NCI-H1417 treated with DMSO at 0.1 percent for 48 hours (cell line): ENCODE measurements around the gene SLC22A31.
"Not testable (repeated sequence)": the region's sequence is repeated elsewhere in the genome, so short reads cannot be mapped to it uniquely, and the experiment has no call there.

Experiments
- DNase-seq: peaks from one replicate; lab custom pipeline; 2025; lab: John Stamatoyannopoulos, UW

SLC22A31 gene

DNA sequence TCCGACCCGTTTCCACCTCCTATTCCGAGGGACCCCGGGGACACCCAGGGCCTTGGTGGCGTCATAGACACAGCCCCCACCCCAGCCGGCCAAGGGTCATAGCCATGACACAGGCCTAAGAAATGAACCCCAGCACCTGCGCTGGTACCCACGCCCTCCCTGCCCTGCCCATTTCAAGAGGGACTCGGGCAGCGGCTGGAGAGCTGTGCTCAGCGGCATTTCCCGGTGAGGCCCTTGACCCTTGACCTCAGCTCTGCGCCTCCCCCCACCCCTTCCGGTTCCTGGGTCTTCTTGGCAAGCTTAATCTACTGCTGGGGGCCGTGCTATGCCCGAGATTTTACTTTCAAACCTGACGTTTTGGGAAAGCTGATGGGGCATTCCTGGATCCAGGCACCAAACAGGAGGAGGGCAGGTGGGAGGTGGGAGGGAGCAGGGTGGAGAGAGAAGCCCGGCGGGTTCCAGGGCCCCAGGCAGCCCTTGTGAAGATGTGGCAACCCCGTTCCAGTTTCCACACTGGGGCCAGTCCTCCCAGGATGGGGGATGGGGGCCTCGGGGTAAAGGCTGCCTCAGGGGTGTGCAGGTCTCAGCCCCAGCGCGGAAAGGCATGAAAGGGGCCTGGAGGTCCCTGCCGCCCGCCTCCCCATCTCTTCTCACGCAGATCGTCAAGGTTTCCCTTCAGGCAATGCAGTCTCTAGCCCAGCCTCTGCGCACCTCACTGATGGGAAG is at the start of gene SLC22A31:
TSS of gene SLC22A31 (minus strand) at position 414 of the 726 bp plus-strand sequence. CDS start at position 378, 36 bp downstream.
- no peak for DNase-seq

DNA sequence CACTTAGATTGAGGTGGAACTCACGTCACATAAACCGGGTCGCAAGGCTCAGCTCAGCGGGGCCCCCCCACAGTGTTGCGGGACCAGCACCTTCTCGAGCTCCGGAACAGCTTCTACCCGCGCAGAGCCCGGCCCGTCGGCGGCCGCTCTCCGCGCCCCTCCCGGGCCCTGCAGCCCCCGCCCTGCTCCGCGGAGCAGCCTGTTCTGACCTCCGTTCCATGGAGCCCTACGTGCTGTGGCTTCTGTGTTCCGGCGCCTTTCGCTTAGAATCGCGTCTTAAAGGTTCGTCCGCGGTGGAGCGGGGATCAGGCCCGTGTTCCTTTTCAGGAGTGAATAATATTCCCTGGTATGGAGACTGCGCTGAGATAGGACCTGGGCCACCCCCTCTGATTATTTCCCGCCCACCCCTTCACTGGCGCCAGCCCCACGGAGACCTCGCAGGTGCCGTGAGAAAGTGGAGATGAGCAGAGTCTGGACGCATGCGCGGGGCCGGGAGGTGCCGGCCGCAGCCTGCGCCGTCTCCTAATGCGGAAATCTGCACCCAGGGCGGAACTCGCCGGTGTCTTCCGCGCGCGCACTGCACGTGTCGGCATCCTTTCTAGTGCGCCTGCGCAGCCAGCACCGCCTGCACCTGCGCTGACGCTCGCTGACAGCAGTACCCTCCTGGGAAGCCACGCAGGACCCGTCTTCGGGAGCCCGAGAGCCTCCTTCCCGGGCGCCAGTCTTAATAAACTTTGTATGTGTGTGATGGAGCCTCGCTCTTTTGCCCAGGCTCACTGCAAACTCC is 48.1 kb upstream of the SLC22A31 start:
- DNase-seq = no peak

DNA sequence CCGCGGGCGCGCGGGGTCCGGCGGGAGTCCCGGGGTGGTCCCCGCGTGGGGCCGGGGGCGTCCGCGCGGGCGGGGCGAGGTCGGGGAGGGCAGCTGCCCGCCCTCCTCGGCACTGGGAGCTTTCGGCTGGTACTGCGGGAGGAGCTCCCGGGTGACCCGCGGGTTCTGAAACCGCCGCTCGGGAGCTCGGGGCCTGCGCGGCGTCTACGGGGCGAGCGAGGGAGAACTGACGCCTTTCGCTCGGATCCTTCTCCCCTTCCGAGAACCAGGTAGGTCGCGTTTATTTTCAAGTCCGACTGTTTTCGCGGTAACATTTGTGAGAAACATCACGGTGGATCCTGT is 47.4 kb upstream of the SLC22A31 start:
- DNase-seq = not testable (repeated sequence)

DNA sequence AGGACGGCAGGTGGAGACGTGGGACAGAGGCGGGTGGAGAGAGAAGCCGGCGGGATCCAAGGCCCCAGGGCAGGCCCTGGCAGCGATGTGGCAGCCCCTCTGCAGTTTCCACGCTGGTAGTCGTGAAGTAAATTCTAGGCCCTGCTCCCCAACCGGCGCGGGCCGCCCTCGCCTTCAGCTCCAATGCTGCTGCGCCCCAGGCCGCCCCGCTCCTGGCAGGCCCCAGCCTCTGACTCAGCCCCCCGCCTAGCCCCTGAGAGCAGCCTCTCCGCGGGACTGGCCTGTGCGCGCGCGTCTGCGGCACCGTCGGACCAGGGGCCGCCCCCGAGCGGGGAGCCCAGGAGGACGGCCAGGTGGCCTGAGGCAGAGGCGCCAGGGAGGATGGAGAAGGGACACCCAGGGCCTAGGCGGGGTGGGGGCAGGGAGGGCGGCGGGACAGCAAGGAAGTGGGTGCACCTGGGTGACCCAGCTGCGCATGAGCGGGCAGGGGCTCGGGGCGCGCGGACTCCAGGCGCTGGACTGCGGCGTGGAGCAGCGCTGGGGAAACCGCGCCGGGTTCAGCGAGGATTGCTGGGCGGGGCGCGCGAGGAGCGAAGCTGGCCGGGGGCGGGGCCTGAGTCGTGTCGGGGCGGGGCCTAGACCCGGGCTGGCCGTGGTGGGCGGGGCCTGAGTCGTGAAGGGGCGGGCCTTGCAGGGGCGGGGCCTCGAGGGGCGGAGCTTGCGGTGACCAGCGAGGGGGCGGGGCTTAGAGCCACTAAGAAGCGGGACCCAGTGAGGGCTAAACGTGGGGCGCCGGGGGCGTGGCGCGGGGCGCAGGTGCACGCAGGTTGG is 46.8 kb upstream of the SLC22A31 start:
- DNase-seq = no peak

DNA sequence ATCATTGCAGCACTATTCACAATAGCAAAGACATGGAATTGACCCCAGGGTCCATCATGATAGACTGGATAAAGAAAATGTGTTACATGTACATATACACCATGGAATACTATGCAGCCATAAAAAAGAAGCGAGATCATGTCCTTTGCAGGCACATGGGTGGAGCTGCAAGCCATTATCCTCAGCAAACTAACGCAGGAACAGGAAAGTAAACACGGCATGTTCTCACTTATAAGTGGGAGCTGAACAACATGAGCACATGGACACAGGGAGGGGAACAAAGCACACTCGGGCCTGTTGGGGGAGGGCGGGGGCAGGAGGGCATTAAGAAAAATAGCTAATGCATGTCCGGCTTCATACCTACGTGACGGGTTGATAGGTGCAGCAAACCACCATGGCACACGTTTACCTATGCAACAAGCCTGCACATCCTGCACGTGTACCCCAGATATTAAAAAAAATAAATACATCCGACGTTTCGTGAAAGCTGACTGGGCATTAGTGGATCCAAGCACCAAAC is 46.1 kb upstream of the SLC22A31 start:
- no peak for DNase-seq

DNA sequence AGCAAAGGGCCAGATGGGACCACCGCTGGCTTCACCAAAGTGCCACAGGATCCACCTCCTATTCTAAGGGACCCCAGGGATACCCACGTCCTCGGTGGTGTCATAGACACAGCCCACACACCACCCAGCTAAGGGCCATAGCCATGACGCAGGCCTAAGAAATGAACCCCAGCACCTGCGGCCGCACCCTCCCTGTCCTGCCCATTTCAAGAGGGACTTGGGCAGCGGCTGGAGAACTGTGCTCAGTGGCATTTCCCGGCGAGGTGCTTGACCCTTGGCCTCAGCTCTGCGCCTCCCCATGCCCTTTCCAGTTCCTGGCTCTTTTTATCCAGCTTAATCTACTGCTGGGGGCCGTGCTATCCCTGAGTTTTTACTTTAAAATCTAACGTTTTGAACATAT is 44.4 kb upstream of the SLC22A31 start:
- DNase-seq = no peak

DNA sequence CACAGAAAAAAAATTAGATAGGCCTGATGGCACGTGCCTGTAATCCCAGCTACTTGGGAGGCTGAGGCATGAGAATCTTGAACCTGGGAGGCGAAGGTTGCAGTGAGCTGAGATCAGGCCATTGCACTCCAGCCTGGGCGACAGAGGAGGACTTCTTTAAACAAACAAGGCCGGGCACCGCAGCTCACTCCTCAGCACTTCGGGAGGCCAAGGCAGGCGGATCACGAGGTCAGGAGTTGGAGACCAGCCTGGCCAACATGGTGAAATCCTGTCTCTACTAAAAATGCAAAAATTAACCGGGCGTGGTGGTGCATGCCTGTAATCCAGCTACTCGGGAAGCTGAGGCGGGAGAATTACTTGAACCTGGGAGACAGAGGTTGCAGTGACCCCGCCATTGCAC is 43.9 kb upstream of the SLC22A31 start:
- DNase-seq = not testable (repeated sequence)

DNA sequence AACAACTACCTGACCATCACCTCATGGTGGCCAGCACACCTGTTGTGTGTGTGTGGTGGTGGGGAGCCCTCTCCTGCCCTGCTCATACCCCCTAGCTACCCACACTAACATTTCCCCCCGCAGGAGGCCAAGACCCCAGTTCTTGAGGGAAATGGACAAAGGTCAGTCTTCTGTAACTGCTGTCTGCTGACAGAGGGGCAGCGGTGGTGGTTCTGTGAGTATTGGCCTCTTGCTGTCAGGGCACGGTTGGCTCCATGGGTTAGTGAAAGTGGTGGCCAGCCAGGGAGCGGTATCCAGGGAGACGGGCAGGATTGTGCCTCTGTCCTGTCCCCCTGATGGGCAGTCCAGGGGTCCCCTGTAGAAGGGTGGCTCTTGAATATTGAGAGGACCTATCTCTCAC is 43.3 kb upstream of the SLC22A31 start:
- no peak for DNase-seq

DNA sequence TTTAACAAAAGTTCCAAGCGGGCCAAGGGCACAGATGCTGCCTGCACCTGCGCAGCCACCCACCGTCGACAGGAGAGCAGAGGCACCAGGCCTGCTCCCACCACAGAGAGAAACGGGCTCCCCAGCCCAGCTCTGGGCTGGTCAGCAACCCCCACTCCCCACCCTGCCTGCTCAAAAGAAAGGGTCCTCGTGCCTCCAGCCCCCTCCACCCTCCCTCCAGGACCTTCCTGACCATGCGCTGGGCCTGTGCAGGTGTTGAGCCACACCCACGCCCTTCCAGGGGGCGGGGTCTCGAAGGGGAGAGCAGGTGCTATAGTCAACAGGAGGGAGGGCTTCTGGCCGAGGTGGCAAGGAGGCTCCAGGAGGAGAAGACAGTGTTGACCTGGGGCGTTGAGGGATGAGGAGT is 42.5 kb upstream of the SLC22A31 start:
- no peak for DNase-seq

DNA sequence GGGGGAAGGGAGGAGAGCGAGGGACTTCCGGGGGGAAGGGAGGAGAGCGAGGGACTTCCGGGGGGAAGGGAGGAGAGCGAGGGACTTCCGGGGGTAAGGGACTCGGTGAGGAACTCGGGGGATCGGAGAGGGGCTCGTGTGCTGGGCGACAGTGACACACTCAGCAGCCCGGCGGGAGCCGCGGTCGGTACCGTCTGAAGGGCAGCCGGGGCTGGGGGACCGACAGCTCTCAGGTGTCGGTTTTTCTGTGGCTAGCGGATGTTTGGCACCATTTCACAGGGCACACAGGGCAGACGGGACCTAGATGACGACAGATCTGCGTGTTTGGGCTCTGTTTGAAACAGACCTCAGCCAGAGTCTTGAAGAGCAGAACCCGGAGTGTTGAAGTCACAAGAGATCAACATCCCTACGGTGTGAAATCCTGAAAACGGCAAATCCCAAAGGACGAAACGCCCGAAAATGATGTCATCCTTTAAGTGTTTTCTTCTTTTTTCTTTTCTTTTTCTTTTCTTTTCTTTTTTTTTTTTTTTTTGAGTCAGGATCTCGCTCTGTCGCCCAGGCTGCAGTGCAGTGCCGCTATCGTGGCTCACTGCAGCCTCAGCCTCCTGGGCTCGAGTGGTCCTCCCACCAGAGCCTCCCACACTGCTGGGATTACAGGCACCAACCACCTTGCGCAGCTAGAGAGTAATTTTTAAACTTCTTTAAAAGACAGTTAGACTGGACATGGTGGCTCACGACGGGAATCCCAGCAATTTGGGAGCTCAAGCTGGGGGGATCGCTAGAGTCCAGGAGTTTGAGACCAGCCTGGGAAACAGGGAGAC is 41.1 kb upstream of the SLC22A31 start:
- no peak for DNase-seq

DNA sequence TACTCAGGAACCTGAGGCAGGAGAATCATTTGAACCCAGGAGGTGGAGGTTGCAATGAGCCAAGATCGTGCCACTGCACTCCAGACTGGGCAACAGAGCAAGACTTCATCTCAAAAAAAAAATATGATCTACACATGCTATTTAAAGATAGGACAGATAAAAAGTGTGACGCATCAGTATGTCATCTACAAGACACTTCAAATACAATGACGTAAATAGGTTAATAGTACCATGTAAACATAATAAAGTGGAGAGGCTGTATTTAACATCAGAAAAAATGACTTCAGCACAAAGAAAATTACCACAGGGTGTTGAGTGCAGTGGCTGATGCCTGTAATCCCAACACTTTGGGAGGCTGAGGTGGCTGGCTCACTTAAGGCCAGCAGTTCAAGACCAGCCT is 37.4 kb upstream of the SLC22A31 start:
- DNase-seq = no peak

DNA sequence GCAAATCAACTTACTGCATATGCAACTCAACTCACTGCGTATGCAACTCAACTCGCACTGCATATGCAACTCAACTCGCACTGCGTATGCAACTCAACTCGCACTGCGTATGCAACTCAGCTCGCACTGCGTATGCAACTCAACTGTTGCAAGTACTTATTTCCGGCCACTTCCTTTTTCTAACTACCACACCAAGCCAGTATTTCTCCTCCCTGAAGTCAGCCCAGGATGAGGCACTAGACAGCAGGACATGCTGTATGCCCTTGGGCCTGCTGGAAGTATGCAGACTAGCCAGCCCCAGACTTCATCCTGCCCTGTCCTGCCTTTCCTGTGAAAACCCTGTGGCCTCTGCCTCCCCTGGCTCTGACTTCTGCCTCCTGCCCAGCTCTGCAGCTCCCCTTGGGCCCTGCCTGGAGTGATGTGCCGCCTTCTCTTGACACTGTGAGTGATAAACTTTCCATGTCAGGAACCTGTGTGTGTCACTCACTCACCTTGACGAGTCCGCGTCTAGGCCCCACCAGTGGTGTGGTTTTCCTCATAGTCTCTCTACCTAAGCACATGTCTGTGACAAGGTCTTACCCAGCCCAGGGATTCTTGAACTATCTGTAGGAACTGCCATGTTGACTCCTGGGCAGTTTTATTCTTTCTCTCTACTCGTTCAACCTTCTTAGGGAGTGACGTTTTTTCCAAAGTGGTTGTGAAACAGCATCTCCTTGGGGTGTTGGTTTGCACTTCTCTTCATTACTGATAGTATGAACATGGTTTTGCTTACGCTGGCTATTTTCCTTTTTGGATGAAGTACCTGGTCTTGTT is 33.5 kb upstream of the SLC22A31 start:
- no peak for DNase-seq

DNA sequence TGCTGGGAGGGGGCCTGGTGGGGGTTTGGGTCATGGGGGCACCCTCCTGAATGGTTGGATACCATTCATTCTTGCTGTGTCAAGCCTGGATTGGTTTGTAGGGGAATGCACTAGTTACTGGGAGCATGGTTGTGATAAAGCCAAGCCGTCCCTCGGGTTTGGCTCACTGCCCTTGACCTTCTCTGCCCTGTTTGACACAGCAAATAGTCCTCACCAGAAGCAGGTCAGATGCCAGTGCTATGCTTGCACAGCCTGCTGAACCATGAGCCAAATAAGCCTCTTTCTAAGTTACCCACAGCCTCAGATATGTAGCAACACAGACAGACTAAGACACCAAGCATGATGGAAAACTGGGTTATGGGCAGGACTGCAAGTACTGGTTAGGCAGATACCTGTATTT is 31.8 kb upstream of the SLC22A31 start:
- DNase-seq = no peak

DNA sequence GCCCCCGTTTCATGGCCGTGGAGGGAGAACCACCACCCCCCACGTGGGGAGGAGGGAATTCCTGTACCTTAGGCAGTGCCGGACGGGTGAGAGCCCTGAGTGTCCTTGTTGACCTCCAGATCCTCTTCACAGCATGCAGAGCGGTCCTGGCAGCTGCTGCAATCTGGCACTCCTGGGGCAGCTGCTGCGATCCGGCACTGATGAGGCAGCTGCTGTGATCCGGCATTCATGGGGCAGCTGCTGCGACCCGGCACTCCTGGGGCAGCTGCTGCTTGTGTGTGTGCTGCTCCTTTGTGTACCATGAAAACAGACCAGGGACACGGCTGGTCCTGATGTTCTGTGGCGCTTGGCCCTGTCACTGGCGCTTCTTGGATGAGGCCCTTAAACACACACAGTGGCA is 29.9 kb upstream of the SLC22A31 start:
- no peak for DNase-seq

DNA sequence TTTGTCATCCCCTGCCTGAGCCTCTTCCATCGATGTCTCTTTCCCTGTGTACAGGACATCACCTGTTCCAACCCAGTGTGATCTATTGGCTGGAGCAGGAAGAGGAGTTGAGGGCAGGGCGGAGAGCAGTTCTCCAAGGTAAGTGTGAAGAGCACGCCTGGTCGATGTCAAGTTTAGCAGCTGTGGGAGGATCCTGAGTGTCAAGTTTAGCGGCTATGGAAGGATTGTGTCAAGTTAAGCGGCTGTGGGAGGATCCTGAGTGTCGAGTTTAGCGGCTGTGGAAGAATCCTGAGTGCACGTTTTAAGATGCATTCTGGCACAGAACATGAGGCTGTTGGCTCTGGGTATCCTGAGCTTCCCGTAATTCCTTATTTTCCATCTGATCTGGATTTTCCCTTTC is 24.3 kb upstream of the SLC22A31 start:
- no peak for DNase-seq

DNA sequence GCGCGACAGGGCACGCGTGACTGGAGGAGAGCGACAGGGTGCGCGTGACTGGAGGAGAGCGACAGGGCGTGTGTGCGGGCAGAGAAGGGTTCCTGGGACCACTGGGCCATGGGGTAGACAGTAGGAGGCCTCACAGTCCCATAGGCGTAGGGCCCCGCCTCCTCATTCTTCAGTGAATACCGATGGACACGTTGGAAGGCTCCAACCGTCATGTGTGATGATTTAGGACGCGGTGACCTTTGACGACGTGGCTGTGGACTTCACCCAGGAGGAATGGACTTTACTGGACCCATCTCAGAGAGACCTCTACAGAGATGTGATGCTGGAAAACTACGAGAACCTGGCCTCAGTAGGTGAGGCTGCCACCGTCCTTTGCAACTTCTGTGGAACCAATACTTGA is 22.6 kb upstream of the SLC22A31 start:
- no peak for DNase-seq

DNA sequence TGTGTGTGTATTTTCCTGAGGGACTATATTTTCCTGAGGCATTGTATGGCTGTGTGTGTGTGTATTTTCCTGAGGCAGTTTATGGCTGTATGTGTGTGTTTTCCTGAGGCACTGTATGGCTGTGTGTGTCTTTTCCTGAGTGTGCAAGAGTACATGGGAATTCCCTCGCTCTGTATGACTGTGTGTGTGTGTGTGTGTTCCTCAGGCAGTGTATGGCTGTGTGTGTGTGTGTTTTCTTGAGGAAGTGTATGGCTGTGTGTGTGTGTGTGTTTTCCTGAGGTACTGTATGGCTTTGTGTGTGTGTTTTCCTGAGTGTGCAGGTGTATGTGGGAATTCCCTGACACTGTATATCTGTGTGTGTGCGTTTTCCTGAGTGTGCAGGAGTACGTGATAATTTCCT is 21.3 kb upstream of the SLC22A31 start:
- DNase-seq = no peak

DNA sequence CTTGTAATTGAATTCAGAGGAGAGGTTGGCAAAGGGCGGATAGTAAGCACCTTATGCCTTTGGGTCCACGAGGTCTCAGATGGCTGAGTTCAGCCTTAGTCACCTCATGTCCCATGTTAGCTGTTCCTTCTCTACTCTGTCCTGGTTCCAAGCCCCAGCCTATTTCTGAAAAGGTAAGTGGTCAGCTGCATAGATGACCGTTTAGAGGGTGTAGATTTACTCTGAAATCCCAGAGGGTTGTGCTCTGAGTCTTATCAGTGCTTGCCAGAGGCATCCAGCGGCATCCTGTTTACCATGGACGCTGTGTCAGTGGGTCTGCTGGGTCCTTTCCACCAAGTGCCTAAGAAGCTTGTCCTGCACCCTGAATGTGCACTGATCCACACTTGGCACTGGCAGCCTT is 19.0 kb upstream of the SLC22A31 start:
- no peak for DNase-seq

DNA sequence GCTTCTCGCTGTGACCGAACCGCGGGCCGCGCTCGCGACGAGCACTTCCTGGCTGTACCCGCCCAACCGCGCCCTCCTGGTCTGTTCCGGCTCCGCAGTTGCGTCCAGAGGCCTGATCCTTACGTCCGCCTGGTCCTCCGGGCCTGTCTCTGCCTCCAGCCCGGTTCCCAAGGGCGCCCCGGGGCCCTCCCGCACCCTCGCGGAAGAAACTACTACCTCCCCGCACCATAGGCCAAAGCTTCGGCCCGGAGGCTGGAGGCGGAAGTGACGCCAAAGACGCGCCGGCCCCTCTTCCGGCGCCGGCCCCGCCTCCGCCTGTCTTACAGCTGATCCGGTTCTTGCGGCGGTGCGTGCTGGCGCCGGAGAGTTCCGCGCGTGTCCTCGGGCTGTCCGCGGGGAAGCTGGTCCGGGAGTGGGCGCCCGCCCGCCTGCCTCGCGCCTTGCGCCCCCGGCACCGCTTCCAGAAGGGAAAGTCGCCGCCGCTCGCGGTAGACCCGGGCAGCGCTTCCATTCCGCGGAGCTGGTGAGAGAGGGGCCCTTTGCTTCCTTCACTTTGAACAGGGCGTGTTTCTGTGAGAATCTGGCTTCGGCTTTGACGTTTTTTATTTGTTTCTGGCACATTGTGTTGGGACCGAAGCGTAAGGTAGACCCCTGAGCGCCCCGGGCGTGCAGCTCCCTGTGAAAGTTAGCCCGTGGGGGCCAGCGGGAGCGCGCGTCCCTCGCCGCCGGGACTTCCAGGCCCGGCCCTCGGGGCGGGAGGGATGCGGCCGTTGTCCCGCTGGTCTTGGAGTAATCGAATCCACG is 17.3 kb upstream of the SLC22A31 start, which contains the start of gene ZNF778:
TSS of gene ZNF778 (plus strand) at position 316 of the 804 bp plus-strand sequence. CDS start 3,425 bp downstream, outside the sequence.
- DNase-seq = no peak

DNA sequence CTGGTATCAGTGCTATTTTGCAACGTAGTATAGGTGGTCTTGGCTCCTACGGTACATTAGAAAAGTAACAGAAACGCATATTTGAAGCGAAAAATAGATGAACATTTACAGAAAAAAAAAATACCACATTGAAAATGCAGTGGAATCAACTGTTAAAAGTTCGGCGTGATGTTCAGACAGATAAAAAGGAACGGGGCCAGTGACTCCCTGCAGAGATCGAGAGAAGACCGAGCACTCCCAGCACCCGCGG is 16.7 kb upstream of the SLC22A31 start:
- DNase-seq = no peak
